K562 (cell line): ENCODE results near the gene PAFAH1B1. TPM values are rescaled to one million over a fixed set of nuclear protein-coding genes. Genes with fewer than 3 reads are reported as not detected.

Experiments
- ADNP ChIP-seq: fragments of 200-800 bp; sonication (Bioruptor generic); IDR thresholded peaks from 2 replicates; pipeline ENCODE4 v1.6.1; 2016; ENCODE audit warnings: missing genetic modification characterization, missing compliant biosample characterization
- BCL6 ChIP-seq: fragments of 250-450 bp; sonication (Bioruptor Pico); IDR thresholded peaks from 2 replicates; pipeline ENCODE4 v1.4.0; 2020
- CBX8 ChIP-seq: fragments of 200-600 bp; sonication (generic); IDR thresholded peaks from 2 replicates; pipeline ENCODE4 v1.6.1; 2012; ENCODE audit warnings: borderline replicate concordance, mixed run types, low read depth, mild to moderate bottlenecking, moderate library complexity, mixed read lengths, low read length, control low read depth, inconsistent platforms; ENCODE audit not compliant: poor library complexity, severe bottlenecking; ENCODE audit errors: extremely low read depth
- CEBPB ChIP-seq: fragments of 450-650 bp; IDR thresholded peaks from 2 replicates; pipeline ENCODE4 v1.6.1; 2016; ENCODE audit warnings: missing genetic modification characterization, missing compliant biosample characterization
- GTF2F1 ChIP-seq: IDR thresholded peaks from 2 replicates; pipeline ENCODE4 v1.6.1; 2011; ENCODE audit warnings: low read depth, low read length, improper control_type of control experiment
- HSF4 ChIP-seq: fragments of 250-450 bp; sonication (Bioruptor Pico); IDR thresholded peaks from 2 replicates; pipeline ENCODE4 v2.1.2; 2022; ENCODE audit warnings: mild to moderate bottlenecking, moderate library complexity, borderline replicate concordance
- KHSRP ChIP-seq: fragments of 450-650 bp; IDR thresholded peaks from 2 replicates; pipeline ENCODE4 v1.6.1; 2017
- POLR2G ChIP-seq: fragments of 200-400 bp; formaldehyde crosslinking; IDR thresholded peaks from 2 replicates; pipeline ENCODE4 v1.6.1; 2017; ENCODE audit warnings: low read depth, mild to moderate bottlenecking, antibody characterized with exemption, low read length, moderate library complexity
- RB1 ChIP-seq: fragments of 450-650 bp; IDR thresholded peaks from 2 replicates; pipeline ENCODE4 v1.6.1; 2017; ENCODE audit warnings: low read depth, mild to moderate bottlenecking
- RBM22 ChIP-seq: fragments of 200-400 bp; formaldehyde crosslinking; IDR thresholded peaks from 2 replicates; pipeline ENCODE4 v1.6.1; 2018; ENCODE audit warnings: low read length, low read depth; ENCODE audit not compliant: poor library complexity, severe bottlenecking
- SREBF2 ChIP-seq: sonication (generic); formaldehyde crosslinking; IDR thresholded peaks from 2 replicates; pipeline ENCODE4 v1.4.0; 2020; ENCODE audit warnings: mild to moderate bottlenecking, missing genetic modification reagents
- SRF ChIP-seq, 2 experiments: fragments of 250-450, 450-650 bp in 1 of 2; sonication (Bioruptor Pico) in 1 of 2; sonication (generic) in 1 of 2; formaldehyde crosslinking; IDR thresholded peaks; 2 replicates each; pipeline versions ENCODE4 v1.5.0 to v1.5.1; 2020 to 2022; ENCODE audit warnings: mild to moderate bottlenecking in 1 of 2, missing genetic modification reagents in 1 of 2
- XRCC3 ChIP-seq: fragments of 450-650 bp; IDR thresholded peaks from 2 replicates; pipeline ENCODE4 v1.6.1; 2017; ENCODE audit warnings: mild to moderate bottlenecking, moderate library complexity
- ZNF23 ChIP-seq: fragments of 250-450 bp; sonication (Bioruptor Pico); IDR thresholded peaks from 2 replicates; pipeline ENCODE4 v1.4.0; 2020; ENCODE audit warnings: mild to moderate bottlenecking
- ZNF274 ChIP-seq: IDR thresholded peaks from 2 replicates; pipeline ENCODE4 v1.6.1; 2011; ENCODE audit warnings: low read depth, mild to moderate bottlenecking, low read length, moderate library complexity, borderline replicate concordance
- polyA plus RNA-seq, 8 experiments: library from polyadenylated mRNA; depleted of rRNA in 4 of 8; stranded (reverse) in 5 of 8; unstranded in 3 of 8; fragments of >200 nt; fragmentation: Nextera tagmentation in 2 of 8; fragmentation: Illumina TruSeq in 1 of 8; extraction: Ambion mirVana in 2 of 8; extraction: Trizol in 1 of 8; gene quantifications; 2 replicates each; pipeline versions ENCODE4 v1.2.1 to v1.2.3, GENCODE V29; 2011 to 2014; ENCODE audit warnings: inconsistent platforms in 1 of 8, missing spikeins in 1 of 8
- total RNA-seq, 7 experiments: library from RNA; depleted of rRNA in 6 of 7; stranded (reverse); fragments of >200 nt in 6 of 7; fragmentation: Illumina TruSeq in 2 of 7; extraction: Trizol in 2 of 7; gene quantifications; 2 replicates each; pipeline versions ENCODE4 v1.2.1 to v1.2.3, GENCODE V29; 2011 to 2021; ENCODE audit warnings: low replicate concordance in 1 of 7
- TF ChIP-seq, protein P1 (sequence below): fragments of 450-650 bp; formaldehyde crosslinking; IDR thresholded peaks from 2 replicates; pipeline ENCODE4 v1.4.0; 2022; ENCODE audit warnings: missing genetic modification characterization
- TF ChIP-seq, protein P2 (sequence below), 2 experiments: fragments of 150-350 bp in 1 of 2; IDR thresholded peaks; 2 replicates each; pipeline ENCODE4 v1.6.1; 2012 to 2016; ENCODE audit warnings: low read depth in 2 of 2, low read length in 2 of 2, mild to moderate bottlenecking in 1 of 2, moderate library complexity in 1 of 2
- TF ChIP-seq, protein P3 (sequence below): fragments of 250-450 bp; sonication (Bioruptor Pico); IDR thresholded peaks from 2 replicates; pipeline ENCODE4 v1.4.0; 2020; ENCODE audit warnings: borderline replicate concordance
- TF ChIP-seq, protein P4 (sequence below): IDR thresholded peaks from 2 replicates; pipeline ENCODE4 v1.6.1; 2016; ENCODE audit warnings: missing genetic modification characterization, missing compliant biosample characterization

The PAFAH1B1 gene
- total and polyA plus RNA-seq, 9 of the 15 experiments (the other 6 are each of a cell fraction or from before 2014, with no cell fraction given), result 23.3 to 66.4 (median 40.2) TPM

DNA sequence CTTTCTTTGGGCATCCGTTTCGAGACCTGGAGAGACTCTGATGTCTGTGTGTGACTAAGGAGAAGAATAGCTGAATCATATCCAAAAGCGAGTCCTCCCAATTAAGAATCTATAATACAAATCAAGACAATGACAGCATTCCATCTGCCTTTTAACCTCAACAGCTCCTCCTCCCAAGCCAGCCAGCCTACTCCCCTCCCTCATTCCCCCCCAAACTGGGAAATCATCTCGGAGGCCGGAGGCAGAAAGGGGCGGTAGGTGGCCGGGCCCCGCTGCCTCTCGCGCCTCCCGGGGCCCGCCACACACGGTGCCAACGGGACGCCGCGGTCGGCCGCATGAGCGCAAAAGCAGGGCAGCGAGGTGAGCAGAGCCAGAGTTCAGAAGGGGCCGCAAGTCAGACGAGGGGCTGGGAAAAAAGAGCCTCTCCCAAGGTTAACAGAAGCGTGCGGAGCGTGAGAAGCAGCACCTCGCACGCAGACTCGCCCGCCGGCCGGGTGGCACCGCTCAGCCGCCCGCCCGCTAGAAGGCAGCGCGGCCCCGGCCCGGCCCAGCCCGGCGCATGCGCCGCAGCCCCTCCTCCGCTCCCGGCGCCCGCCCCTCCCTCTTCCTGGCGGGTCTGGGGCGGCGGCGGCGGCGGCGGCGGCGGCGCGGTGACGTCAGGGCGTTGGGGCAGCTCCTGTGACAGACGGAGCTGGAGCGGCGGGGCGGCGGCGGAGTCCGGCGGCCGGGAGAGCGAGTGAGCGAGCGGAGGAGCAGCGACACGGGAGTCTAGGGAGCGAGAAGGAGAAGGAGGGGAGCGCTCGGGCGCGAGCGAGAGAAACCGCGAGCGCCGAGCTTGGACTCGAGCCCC is at the start of gene PAFAH1B1 (continued):
- TF ChIP-seq, protein P1, sequence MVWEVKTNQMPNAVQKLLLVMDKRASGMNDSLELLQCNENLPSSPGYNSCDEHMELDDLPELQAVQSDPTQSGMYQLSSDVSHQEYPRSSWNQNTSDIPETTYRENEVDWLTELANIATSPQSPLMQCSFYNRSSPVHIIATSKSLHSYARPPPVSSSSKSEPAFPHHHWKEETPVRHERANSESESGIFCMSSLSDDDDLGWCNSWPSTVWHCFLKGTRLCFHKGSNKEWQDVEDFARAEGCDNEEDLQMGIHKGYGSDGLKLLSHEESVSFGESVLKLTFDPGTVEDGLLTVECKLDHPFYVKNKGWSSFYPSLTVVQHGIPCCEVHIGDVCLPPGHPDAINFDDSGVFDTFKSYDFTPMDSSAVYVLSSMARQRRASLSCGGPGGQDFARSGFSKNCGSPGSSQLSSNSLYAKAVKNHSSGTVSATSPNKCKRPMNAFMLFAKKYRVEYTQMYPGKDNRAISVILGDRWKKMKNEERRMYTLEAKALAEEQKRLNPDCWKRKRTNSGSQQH, result no peak
- TF ChIP-seq, protein P2, sequence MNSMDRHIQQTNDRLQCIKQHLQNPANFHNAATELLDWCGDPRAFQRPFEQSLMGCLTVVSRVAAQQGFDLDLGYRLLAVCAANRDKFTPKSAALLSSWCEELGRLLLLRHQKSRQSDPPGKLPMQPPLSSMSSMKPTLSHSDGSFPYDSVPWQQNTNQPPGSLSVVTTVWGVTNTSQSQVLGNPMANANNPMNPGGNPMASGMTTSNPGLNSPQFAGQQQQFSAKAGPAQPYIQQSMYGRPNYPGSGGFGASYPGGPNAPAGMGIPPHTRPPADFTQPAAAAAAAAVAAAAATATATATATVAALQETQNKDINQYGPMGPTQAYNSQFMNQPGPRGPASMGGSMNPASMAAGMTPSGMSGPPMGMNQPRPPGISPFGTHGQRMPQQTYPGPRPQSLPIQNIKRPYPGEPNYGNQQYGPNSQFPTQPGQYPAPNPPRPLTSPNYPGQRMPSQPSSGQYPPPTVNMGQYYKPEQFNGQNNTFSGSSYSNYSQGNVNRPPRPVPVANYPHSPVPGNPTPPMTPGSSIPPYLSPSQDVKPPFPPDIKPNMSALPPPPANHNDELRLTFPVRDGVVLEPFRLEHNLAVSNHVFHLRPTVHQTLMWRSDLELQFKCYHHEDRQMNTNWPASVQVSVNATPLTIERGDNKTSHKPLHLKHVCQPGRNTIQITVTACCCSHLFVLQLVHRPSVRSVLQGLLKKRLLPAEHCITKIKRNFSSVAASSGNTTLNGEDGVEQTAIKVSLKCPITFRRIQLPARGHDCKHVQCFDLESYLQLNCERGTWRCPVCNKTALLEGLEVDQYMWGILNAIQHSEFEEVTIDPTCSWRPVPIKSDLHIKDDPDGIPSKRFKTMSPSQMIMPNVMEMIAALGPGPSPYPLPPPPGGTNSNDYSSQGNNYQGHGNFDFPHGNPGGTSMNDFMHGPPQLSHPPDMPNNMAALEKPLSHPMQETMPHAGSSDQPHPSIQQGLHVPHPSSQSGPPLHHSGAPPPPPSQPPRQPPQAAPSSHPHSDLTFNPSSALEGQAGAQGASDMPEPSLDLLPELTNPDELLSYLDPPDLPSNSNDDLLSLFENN (IDR thresholded peaks at IDR 0.05; ENCODE audit: low read depth in 2 of 2, low read length in 2 of 2), result no peak
- TF ChIP-seq CBX8 (no peak), RBM22 (no peak), SRF (CRISPR knock-in tag; IDR thresholded peaks at IDR 0.05) (no peak), BCL6 (CRISPR knock-in tag) (no peak), ZNF274 (no peak), POLR2G (peak; percentile 83), SREBF2 (CRISPR knock-in tag) (no peak), ZNF23 (no peak), GTF2F1 (no peak), XRCC3 (no peak), HSF4 (CRISPR knock-in tag) (no peak), ADNP (tag) (no peak), RB1 (0 out of 2 replicates have a peak, but pooled peaks have one; percentile 46), CEBPB (tag) (no peak), KHSRP (no peak)
- TF ChIP-seq, protein P3, sequence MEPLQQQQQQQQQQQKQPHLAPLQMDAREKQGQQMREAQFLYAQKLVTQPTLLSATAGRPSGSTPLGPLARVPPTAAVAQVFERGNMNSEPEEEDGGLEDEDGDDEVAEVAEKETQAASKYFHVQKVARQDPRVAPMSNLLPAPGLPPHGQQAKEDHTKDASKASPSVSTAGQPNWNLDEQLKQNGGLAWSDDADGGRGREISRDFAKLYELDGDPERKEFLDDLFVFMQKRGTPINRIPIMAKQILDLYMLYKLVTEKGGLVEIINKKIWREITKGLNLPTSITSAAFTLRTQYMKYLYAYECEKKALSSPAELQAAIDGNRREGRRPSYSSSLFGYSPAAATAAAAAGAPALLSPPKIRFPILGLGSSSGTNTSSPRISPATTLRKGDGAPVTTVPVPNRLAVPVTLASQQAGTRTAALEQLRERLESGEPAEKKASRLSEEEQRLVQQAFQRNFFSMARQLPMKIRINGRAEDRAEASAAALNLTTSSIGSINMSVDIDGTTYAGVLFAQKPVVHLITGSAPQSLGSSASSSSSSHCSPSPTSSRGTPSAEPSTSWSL (CRISPR knock-in tag), result no peak
- TF ChIP-seq, protein P4, sequence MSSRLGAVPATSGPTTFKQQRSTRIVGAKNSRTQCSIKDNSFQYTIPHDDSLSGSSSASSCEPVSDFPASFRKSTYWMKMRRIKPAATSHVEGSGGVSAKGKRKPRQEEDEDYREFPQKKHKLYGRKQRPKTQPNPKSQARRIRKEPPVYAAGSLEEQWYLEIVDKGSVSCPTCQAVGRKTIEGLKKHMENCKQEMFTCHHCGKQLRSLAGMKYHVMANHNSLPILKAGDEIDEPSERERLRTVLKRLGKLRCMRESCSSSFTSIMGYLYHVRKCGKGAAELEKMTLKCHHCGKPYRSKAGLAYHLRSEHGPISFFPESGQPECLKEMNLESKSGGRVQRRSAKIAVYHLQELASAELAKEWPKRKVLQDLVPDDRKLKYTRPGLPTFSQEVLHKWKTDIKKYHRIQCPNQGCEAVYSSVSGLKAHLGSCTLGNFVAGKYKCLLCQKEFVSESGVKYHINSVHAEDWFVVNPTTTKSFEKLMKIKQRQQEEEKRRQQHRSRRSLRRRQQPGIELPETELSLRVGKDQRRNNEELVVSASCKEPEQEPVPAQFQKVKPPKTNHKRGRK (tag), result no peak
